Amniotic stem cell (primary cell): Measurements from ENCODE around the gene MRPS27.
A peak's percentile ranks its signal among the peaks of the same experiment; 100 is the strongest.

Experiments used
- DNase-seq: peaks from one replicate; lab custom pipeline; 2025; lab: John Stamatoyannopoulos, UW

Gene MRPS27

DNA sequence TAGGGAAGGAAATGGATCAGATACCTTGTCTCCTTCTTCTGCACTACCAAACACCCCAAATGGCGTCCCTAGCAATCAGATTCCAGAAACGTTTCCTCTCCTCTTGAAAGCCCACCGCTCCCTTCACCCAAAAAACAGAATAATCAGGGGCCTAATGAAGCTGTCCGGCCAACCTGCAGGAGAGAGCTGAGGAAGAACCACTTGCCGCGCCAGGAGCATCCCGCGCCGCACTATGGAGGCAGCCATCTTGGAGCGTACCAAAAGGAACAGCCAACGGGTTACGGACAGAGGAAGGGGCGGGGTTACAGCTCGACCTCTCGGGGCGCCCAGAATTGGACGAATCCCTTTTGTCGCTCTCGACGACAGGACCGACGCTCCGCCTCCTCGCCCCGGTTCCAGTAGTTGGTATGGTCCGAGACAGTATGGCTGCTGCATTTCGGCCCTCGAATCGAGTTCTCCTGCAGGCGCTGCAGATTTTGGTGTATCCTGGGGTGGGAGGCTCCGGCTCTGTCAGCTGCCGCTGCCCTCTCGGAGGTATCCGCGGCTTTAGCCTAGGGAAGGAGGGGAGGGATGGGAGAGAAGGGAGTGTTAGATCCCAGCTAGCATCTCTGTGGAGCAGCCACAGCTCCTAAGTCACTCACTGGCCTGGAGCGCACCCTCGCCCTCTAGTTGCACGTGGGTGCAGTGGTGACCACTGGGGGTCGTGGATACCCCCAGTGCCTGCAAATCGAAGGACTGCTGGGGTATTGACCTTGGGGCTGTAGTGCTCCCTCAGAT lies at the start of gene MRPS27, which contains the start of gene PTCD2:
Gene MRPS27 (minus strand): TSS at position 265 of the 777 bp plus-strand sequence. CDS start 19 bp downstream, at position 246.
Gene PTCD2 (plus strand): TSS at position 398 of the 777 bp plus-strand sequence. CDS start 10 bp downstream, at position 408.
- DNase-seq = peak; percentile 98

DNA sequence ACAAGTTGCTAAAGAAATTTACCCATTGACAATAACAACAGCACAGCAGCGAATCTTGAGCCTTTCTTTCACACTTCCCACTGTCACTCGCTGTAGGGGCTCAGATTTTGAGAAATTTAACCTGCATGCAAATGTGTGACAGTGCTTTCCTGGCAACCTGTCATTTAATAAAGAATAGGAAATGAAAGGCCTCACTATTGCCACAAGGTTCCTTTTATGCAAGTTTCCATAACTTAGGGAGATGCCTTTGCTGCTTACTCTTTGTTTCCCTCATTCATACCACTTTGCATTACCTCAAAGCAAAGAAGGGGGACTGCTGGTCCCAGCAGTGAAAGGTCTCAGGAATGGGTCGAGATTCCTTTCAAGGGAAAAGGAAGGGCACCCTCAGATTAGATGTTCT lies 49.7 kb upstream of the MRPS27 start:
- no peak for DNase-seq

DNA sequence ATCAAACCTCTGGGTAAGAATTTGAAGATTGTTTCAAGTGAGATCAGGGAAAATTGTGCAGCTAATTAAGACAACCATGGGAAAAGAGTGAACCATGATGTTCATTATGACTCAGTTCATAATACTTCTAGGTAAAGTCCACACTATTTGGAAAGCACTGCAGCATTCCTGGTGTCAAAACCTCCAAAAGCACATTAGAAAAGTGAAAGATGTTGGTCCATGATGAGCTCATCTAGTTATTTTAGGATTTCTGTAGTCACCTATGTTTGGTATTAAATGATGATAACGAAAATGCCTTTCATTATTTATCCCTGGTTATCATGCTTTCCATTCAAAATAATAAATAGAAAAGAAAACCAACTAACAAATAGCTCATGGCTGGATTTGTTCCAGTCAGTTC lies 49.3 kb upstream of the MRPS27 start:
- DNase-seq = no peak

DNA sequence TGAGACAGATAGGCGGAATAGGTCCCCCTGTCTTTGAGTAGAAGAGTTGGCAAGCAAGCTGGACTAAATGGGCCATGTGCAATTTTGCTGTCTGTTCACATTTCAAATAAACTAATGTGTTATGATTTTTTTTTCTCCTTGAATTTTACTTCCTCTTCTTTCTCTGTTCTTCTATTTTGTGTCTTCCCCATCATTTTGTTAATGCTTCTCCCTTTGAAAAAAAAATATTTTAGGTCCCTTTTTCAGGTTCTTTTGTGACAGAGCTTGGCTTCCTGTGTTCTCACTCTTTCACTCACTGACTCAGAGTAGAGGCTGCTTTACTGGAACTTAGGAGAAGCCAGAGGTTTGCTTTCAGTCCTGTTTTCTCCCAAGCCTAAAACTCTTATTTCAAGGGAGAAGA lies 48.2 kb upstream of the MRPS27 start:
- DNase-seq = no peak

DNA sequence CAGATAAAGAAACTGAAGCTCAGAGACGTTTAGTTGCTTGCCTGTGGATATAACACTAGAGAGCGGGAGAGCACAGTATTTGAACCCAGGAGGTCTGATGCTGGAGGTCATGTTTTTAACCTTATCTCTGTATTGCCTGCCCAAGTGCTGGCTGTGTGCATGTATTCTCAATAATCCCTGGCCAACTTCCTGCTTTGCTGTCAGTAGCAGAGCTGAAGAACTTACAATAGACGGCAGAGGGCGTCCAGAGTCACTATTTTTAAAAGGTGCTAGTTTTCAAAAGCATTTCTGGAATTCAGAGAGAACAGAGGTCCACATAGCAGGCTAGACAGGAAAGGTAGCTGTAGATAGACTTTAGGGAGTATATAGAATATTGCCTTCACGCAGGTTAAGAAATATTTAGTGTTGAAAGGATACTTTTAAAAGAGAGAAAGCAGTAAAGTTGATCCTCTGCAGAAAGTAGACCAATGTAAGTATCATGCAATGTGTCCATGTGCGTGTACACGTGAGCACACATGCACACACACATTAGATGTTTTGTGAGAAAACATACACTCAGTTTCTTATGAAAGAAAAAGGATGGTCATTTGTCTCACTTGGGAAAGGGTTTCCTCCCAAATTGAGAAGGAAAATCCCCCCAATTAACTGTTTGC lies 46.4 kb upstream of the MRPS27 start:
- peak; percentile 62 for DNase-seq

DNA sequence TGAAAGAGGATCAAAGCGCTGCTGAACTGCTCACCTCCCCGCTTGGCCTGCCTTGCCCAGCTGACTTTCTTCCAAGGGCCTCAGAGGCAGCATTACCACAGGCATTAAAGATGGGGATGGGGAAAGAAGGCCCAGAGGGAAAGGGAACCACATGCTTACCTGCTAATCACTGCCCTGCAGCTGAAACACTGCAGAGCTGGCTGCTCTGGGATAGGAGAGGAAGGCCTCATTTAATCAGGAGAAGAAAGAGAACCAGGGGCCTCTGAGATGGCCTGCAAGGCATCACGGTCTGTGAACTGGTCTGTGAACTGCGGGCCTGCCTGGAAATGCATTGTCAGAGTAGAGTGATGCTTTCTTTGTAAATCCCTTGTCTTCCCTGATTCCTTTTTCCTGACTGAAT lies 44.9 kb upstream of the MRPS27 start:
- DNase-seq = no peak

DNA sequence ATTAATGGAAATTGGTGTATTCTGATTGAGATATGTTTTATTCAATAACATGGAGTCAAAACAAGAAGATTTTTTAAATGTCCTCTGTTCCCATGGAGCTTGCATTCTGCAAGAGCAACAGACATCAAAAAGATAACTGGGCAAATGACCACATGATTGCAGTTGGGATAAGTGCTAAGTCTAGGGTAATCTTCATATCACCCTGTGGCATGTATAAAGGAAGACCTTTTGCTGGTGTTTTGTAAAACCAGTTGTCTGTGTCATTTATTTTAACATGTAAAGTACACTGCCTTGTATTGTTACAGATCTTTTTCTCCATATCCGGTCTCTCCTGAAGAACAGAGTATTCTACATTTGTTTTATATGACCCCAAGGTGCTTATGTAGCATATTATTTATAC lies 44.1 kb upstream of the MRPS27 start:
- no peak for DNase-seq

DNA sequence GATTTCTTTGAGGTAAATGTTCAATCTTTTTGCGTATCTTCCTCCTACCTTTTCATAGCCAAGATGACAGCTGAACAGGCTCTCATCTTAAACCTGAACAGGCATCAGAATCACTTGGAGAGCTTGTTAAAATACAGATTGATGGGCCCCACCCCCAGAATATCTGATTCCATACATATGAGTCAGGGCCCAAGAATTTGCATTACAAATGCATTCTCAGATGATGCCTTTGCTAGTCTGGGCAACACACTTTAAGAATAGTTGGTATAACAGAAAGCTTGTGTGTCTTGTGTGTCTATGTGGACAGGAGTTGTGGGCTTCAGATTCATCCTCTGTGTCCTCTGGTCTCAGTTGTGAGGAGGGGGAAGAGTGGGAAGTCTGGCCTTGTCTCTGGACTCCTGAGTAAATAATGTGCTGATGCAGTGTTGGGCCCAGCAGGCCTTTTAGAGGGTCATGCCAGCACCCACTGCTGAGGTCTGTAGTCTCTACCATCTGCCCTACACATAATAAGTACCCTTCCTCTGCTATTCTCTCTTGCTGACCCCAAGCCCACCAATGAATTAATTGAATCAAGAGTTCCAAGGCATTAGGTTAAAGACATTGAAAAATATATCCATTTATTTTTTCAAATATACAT lies 43.2 kb upstream of the MRPS27 start:
- DNase-seq = peak; percentile 34

DNA sequence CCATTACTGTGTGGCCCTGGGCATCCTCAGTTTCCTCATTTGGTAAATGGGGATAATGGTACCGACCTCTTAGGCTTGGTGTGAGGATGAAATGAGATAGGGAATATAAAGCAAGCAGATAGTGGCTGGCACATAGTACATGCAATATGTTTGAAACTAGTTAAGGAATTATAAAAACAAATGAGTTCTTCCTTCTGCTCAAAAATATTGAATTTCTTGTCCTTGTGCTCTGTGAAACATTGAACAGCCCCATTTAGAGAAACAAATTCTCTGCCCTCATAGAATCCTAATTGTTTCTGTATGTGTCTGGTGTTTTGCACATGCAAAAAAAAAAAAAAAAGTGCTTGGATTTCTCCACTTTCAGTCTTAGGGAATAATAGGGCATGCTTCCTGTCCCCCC lies 39.8 kb upstream of the MRPS27 start:
- DNase-seq = no peak

DNA sequence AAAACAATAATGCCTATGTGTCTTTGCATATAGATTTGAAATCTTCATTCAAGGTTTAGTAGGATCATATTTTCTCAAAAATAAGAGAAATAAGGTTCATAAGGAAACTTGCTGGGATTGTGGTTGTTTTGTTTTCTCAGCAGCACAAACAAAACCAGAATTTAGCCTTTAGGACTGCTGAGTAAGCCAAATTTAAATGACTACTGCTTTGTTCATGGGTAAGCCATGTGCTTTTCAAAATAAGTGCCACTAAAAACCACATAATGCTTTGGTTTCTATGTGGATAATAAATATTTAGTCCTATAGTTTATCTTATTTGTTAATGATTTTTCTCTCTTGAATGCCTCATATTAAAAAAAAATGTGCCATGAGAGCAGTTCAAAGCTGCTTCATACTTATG lies 38.9 kb upstream of the MRPS27 start:
- DNase-seq = no peak

DNA sequence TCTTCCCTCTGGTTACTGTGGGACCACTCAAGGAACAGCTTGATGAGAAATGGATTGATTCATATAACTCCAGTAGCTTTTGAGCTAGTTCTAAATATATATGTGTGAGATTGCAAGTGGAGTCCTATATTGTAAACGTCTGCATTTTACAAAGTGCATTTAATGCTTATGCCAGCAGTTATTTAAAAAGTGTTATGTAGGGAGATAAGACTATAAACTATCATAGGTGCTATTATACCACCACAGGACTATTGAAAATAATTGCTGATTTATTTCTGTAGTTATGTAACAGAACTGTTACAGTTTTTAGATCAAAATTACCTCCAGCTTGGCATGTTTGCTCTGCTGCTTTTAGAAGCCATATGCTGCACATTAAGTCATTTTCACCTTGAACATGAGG lies 36.3 kb upstream of the MRPS27 start:
- no peak for DNase-seq

DNA sequence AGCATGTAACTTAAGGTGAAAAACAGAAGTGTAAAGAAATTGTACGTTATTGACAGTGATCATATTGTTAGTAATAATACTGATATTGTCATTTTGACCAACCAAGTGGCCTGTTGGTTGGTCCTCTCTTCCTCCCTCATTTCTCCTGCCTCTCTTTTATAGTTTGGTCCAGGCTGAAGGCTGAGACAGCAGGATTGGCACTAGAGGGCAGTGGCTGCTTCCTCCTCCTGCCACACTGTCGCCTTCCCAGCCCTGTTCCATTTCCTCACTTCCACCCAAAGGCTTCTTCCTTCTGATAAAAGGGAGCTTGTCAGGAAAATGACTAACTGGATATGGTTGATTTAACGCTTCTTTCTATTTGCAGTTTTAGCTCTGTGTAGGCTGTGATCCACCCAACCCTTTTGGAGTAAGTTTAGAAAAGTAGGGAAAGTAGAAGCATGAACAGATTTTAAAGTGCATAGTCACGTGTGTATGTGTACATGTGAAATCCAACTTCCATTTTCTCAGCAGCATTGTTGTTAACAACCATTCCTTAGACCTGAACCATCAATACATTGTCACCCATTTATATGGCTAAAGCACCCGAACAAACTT lies 35.8 kb upstream of the MRPS27 start:
- peak; percentile 4 for DNase-seq

DNA sequence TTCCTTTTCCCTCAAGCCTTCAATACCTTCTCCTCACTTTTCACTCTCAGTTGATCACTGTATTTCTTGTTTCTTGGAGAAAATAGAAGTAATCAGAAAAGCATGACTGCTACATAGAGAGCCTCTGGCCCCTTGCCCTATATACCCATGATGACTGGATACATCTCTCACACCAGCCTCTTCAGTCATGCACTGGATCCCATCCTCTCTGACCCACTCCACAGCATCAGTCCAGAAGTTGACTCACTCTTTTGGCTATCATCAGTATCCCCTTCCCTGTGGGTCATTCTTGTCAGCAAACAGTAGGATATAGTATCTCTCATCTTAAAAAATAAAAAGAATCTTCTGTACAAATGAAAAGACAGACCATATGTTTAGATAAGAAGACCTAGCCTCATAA lies 33.0 kb upstream of the MRPS27 start:
- DNase-seq = peak; percentile 24

DNA sequence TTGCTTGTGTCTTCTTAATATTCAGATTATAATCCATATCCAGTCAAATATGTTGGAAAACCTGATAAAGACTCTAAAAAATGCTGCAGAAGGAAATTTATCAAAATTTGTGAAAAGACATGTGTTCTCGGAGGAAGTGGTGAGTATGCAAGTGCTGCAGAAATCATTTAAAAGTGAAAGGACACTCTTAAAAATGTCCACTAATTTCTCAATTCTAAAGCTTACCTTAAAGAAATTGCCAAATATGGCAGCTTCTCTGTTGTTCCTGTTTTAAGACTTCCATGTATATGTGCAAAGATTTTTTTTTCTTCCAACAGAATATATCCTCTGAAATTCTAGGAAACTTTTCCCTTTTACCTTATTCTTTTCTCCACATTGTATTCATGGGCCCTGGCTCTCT lies 32.6 kb upstream of the MRPS27 start:
- DNase-seq = no peak

DNA sequence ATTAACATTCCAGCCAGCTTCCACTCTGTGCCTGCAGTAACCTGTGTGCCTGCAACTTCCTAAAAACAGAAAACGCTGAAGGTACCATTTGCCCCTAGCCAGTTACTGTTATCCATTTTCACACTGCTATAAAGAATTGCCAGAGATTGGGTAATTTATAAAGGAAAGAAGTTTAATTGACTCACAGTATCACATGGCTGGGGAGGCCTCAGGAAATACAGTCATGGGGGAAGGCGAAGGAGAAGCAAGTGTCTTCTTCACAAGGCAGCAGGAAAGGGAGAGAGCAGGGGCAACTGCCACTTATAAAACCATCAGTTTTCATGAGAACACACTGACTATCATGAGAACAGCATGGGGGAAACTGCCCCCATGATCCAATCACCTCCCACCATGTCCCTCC lies 31.3 kb upstream of the MRPS27 start:
- no peak for DNase-seq

DNA sequence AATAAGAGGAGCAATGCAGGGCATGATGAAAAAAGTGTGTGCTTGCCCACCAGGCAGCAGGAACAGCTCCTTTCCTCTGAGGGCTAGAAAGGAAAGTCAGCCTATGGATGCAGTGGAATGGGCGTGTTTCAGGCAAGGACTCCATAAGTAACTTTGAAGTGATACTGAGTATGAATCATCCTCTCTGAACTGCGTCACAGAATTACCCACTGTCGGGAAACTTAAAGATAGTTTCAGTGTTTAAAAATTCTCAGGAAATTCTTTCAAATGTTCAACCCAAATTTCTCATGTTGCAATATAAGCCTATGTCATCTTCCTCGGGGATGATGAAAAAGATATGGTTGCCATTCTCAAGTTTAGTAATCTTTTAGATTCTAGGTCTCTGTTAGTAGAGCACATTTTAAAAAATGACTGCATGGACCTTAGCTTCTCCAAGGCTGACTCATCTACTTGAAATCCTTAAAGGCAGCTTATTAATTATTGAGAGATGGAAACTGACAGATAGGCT lies 27.8 kb upstream of the MRPS27 start:
- DNase-seq = peak; percentile 87

DNA sequence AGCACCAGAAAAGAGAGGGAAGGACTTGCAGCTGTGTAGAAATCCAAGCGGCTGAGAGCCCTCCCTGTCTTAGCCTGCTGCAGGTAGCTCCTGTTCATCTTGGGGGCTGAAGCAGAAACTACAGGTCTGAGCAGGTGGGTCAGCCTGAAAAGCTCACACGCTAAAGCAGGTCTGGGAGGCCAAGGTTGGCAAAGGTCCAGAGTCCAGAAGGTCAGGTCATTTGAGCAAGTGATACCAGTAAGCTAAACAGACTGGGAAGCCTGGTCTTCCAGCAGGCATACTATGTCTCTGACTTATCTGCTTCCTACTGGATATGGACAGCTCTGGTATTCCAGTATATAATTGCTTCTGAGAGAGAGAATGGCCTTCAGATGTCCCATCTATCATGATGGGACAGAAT lies 26.4 kb upstream of the MRPS27 start:
- no peak for DNase-seq

DNA sequence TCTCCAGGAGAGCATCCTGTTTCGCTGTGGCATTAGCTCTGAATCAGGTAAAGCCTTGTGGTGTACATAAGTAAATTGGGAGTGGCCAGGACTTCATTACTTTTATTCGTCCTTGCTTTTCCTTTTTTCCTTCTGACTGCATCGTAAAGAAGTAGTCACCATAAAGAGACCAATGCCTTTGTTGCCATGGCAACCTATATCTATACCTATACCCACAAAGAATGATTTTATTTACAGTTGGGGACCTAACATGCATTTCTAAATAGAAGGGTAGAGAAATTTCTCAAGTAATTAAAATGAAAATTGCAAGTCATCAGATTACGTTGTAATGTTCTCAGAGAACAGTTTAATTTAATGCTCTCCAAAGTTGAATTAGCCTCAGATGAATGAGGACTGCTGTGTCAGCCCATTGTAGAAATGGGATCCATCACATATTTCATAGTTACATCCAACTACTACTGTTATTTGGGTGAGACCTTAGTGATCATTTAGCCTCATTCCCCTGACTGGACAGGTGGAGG lies 18.7 kb upstream of the MRPS27 start:
- DNase-seq = no peak

DNA sequence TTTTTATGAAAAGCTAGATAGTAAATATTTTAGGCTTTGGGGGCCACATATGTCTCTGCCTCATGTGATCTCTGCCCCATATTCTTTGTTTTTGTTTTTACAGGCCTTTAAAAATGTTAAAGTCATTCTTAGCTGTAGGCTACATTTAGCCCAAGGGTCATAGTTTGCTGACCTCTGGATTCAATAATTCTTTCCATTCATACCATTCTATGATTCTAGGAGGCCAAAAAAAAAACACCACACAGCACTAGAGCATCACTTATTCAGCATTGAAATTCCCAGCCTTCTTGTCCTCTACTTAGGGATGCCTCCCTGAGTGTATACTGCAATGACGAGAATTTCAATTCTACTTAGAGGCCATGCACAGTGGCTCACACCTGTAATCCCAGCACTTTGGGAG lies 17.1 kb upstream of the MRPS27 start:
- DNase-seq = no peak

DNA sequence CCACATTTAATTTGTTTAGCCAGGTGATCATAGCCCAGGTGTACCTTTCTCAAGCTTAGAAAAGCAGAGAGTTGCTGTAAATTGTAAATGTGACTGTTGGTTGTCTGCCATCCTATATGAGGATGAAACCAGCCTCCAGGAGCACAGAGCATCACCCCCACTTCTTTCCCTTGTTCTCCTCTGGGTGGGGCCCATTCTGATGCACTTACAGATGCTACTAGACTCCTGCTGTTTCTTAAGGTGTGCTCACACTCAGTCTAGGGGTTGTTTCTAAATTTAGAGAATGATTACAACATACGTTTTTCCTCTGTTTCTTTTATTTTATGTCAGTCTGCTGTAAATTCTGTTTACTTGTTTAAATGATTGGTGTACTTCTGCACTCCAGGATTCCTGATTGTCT lies 10.7 kb upstream of the MRPS27 start:
- no peak for DNase-seq

DNA sequence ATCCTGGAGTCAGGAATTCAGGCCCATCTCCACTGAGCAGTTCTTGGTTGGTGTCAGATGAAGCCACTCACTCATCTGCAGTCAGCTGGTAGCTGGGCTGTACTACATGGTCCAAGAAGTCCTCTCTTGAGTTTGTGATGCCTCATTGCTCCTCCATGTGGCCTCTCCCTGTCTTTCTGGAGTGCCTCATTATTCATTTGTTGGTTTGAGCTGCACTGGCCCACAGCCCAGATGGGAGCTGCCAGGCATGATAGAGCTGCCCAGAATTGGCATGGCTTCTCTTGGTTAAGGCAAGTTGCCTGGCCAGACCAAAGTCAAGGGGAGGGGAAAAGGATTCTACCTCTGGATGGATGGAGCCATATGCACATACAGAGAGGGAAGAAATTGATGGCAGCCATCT lies 8.1 kb upstream of the MRPS27 start:
- no peak for DNase-seq

DNA sequence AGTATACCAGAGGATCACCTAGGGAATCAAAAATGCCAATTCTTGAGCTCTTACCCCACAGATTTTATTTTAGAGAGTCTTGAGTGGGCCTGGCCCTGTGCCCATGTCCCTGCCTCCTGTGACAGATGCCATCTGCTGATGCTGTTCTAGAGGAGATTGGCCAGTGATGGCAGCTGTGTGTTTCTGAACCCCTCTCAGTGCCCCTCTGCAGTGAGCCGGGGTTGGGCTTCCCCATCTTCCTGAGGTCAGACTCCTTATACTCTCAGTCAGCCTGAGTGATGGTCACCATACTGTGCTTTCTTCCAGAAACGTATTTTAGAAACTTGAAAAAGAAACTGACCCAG lies 6.2 kb upstream of the MRPS27 start:
- no peak for DNase-seq
